DMS114 treated with DMSO at 0.1 percent for 48 hours (cell line): ENCODE data around the gene FGFRL1.
"Not testable (repeated sequence)": the region's sequence is repeated elsewhere in the genome, so short reads cannot be mapped to it uniquely, and the experiment has no call there.

Experiments
- DNase-seq: peaks from one replicate; lab custom pipeline; 2025; ENCODE audit not compliant: unreplicated experiment; lab: John Stamatoyannopoulos, UW

Gene FGFRL1

DNA sequence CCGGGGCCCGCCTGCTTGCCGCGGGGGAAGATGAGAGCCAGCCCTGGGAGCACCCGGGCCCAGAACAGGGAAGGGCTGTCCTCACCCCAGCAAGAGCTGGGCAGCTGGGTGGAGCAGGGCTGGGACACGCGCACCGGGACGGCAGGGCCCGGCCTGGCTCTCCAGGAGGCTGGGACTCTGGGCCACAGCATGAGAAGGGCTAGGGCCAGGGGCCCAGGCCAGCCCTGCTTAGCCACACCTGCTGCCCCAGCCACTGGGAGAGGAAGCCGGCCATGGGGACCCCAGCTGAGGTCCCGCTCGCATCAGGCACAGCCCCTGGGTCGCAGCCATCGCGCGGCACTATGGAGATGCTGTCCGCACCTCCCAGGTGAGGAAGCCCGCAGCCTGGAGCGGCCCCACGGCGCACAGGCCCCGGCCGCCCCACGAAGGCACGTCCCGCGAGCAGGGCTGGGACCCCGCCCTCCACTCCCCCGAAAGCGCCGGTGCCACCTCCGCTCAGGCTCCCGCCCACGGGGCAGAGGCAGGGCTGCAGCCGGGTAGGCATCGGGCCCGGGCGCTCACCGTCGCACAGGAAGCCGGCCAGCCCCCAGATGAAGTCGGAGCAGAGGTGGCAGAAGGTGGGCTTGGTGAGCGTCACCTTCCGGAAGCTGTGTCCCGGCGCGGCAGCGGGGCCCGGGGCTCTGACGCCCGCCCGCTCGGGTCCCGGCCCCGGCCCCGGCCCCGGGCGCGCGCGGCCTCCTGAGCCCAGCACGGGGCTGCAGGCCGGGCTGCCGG, 38.6 kb upstream of the FGFRL1 start:
- DNase-seq, result no peak

DNA sequence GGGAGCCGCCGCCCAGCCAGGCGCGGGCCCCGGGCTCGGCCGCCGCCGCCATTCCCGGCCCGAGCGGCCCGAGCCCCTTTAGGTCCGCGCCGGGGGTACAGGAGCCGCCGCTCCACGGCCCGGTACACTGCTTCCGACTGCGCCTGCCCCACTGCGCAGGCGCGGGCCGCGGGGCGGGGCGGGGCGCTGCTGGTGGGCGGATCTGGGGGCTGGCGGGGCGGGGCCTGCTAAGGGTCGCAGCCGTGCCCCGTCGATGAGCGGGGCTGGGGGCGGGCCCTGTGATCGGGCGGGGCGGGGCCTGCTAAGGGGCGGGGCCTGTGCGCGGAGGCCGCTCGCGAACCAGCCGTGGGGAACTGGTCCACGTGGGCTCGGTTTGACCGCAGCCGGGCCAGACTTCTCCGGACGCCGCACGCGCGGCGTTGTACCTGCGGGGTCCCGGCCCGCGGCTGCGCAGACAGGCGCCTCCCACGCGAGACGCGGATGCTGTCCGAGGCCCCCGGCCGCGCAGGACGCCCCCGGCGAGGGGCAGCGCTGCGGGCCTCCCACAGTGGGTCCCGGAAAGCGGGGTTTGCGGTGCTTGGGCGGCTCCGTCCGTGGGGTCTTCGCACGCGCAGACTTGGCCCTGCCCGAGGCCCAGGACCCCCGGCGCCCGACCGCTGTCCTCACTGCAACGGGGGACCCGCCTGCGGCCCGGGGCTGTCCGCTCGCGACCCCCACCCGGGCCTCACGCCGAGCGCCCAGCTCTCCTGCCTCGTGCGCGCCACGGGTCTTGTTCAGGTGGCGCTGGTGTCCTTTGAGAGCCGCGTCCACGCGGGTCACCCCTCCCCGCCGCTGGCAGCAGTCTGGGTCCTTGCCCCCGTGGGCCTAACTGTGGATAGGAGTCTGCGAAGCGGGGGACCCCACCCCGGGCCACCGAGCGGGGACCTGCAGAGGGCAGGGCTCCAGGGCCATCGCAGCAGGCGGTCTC, 37.7 kb upstream of the FGFRL1 start, which contains the start of gene DGKQ:
Gene DGKQ, minus strand, starts transcription at position 139 of the 967 bp plus-strand sequence. Its CDS starts 87 bp downstream, at position 52.
- peak; percentile 26 for DNase-seq

DNA sequence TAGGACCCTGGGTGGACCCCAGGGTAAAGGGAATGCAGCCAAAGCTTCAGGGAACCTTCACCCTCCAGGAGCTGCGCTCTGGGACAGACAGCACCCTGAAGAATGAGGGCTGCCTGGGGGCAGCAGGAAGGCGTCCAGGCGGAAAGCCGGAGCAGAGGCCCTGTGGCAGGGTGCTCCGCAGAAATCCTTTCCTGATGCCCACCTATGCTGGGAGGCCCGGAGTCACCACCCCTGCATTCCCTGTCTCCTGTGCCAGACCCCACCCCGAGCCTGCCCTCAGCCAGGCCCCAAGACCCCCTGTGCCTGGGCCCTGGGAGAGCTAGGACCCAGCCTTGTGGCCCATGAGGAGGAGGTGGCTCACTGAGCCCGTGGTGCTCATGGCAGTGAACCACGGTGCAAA, 36.8 kb upstream of the FGFRL1 start:
- no peak for DNase-seq

DNA sequence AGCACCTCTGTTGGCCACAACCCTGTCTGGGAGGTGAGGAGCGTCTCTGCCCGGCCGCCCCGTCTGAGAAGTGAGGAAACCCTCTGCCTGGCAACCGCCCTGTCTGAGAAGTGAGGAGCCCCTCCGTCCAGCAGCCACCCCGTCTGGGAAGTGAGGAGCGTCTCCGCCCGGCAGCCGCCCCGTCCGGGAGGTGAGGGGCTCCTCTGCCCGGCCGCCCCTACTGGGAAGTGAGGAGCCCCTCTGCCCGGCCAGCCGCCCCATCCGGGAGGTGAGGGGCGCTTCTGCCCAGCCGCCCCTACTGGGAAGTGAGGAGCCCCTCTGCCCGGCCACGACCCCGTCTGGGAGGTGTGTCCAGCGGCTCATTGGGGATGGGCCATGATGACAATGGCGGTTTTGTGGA, 35.4 kb upstream of the FGFRL1 start:
- not testable (repeated sequence) for DNase-seq

- DNase-seq, result no peak
Measured at GRCh38 chr4:978957-979701, 32.3 kb upstream of the FGFRL1 start.

GRCh38 chr4:982291-982690, 29.1 kb upstream of the FGFRL1 start:
- no peak for DNase-seq

GRCh38 chr4:982814-983213, 28.6 kb upstream of the FGFRL1 start:
- no peak for DNase-seq

DNA sequence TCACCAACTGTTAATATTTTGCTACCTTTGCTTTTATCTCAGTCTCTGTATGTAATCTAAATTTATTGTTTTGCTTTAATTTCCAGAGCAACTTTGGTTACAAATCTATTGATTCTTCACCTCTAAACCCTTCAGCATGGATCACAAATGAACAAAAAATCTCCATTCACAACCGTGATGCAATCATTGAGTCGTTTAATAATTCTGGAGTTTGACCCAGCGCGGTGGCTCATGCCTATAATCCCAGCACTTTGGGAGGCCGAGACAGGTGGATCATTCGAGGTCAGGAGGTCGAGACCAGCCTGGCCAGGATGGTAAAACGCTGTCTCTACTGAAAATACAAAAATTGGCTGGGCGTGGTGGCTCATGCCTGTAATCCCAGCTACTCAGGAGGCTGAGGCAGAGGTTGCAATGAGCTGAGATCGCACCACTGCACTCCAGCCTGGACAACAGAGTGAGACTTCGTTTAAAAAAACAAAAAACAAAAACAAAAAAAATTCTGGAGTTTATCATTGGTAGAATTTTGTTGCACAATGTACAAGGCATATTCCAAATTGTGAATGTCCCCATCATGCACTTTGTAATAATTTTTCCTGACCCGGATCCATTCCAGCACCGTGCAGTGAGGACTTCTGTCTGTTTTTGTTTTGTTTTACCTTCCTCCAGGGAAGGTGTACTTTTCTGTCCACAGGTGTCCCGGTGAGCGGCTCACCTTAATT, 26.9 kb upstream of the FGFRL1 start:
- DNase-seq, result no peak

DNA sequence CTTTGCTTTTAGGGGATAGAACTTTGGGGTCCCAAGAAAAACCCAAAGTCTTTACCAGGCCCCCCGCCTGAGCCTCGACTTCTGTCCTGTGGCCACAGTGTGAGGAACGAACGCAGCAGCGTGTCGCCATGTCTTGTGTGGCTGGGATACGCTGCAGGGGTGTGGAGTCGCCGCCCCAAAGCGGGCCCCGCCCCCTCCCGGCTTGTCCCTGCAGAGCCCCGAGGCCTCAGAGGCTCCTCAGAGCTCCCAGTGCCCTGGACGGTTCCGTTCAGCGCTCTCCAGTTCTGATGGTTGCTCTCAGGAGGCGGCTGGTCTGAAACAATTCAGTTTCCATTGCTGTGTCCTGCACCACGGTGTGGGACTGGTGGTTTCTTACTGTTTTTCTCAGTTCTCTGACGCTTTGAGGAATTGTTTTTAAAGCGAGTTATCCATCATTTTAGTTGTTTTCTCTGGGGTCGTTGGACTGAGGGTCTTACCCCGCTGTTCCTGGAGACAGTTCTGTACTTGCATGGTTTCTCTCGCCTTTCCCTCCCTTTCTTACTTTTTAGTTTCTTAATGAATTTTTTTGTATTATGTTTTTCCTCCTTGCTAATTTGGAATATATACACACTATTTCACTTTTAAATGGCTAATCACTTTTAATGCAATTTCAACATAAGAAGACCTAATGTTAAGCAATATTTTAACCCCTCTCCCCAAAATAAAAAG, 26.1 kb upstream of the FGFRL1 start:
- DNase-seq, result no peak

- no peak for DNase-seq
Measured at GRCh38 chr4:986428-986878, 25.0 kb upstream of the FGFRL1 start.

DNA sequence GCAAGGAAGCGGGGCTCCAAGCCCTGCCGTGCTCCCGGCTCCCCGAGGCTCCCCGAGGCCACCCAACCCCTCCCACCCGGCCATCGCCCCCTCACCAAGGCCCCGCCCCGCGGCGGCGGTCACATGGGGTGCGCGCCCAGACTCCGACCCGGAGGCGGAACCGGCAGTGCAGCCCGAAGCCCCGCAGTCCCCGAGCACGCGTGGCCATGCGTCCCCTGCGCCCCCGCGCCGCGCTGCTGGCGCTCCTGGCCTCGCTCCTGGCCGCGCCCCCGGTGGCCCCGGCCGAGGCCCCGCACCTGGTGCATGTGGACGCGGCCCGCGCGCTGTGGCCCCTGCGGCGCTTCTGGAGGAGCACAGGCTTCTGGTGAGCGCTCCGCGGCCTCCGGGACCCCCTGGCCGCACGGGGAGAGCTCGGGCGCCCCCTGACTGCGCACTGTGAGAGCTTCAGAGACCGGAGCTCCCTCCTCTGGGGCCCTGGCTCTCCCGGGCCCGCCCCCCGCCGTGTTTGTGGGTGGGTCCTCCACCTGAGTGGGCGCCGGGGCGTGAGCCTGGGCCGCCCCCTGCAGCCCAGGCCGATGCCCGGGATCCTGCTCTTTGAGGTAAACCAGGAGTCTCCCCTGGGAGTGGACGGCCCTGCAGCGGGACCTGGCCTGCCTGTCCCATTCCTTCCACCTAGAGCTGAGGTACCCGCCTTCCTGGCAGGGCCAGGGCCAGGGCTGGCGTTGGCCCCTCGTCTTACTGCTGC, 24.4 kb upstream of the FGFRL1 start, which contains the start of gene IDUA:
Gene IDUA, plus strand, starts transcription at position 166 of the 745 bp plus-strand sequence. Its CDS starts 41 bp downstream, at position 207.
- DNase-seq, result peak; percentile 29

DNA sequence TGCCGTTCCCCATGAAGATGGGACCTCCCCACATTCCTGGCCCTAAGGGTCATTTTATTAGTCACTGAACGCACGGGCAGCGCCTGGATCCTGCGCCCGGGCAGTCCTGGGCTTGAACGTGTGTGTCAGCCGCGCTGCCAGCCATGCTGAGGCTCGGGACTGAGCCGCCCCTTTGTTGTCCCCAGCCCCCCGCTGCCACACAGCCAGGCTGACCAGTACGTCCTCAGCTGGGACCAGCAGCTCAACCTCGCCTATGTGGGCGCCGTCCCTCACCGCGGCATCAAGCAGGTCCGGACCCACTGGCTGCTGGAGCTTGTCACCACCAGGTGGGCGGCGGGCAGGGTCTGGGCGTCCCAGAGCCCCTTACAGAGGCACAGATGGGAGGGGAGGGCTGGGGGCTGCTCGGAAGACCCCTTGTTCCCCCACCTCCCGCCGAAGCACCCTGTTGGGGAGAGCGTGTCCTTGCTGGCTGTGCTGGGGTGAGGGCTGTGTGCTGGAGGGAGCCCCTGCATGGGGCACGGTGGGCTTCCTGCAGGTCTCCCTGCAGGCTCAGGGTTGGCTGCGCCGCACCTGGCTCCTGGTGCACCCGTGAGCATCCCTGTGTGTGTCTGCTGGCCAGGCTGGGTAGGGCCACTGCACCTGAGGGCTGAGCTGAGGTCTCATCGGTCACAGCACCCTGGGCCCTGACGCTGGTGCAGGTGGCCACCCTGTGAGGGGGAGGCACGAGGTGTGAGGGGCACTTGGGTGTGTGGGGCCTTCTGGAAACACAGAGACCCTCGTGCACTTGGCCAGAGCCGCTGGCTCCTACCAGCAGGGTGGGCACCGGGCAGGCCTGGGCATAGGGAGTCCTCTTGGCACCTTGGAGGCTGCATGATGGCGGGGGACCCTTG, 23.6 kb upstream of the FGFRL1 start:
- no peak for DNase-seq

DNA sequence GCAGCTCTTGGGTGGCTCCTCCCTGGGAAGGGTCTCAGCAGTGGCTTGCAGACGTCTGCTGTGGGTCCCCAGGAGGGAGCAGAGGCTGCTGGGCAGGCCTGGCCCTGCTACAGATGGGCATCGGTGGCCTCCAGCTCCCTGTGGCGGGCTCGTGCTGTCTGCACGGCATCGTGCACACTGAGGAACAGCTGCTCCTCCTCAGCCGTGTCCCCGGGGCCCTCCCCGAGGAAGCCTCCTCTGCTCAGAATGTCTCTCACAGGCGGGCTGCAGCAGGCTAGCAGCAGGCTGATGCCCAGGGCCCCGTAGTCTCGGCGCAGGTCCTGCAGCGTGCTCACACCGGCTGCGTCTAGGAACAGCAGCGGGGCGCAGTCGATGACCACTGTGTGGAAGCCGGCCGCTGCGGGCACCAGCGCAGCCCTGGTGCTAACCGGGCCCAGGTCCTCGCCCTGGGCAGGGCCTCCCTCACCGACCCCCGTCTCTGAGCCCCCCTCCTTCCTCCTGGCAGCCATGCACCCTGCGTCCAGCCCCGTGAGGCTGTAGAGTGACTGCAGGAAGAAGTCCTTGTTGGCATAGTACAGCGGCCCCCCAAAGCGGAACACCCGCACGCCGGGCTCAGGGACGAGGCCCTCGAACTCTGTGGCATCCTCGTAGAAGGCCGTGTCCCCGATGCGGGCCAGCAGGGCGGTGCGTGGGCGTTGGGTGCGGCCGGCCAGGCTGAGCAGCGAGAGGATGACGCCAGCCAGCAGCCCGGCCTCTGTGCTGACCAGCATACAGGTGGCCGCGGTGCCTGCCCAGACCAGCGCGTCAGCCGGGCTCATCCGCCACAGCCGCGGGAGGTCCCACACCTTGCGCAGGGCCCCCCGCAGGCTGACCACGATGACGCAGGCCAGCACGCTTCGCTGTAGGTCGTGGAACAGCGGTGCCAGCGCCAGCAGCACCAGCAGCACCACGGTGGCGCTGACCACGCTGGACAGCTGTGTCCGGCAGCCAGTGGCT, 22.4 kb upstream of the FGFRL1 start:
- no peak for DNase-seq

DNA sequence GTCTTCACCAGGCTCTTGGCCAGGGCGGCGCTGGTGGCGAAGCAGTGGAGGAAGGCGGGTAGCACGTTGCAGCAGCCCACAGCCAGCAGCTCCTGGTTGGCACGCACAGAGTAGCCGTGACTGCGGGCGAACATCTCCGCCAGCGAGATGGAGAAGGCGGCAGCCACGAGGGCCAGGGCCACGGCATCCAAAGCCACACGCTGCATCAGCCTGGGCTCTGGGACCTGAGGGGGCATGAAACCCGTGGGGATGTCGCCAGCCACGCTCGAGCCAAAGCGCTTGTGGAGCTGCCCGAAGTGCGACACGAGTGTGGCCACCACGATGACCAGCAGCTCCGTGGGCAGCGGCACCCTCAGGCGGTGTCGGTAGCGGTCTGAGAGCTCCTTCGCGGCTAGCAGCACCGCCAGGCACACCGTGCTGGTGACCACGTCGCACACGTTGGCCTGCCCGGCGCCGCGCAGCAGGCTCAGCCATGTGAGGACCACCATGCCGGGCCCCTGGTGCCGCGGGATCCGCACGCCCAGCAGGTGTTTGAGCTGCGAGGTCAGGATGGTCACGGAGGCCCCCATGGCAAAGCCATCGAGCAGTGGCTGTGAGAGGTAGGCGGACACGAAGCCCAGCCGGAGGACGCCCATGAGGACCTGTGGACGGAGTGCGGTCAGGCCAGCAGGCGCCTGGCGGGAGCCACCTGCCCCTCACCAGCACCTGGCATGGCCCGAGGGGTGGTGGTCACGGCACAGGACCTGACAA, 21.5 kb upstream of the FGFRL1 start:
- no peak for DNase-seq

- no peak for DNase-seq
Measured at GRCh38 chr4:990746-991367, 20.6 kb upstream of the FGFRL1 start.
